Lung (tissue), 12 donors: Measurements from ENCODE around the gene DUSP28. TPM values are rescaled to one million over a fixed set of nuclear protein-coding genes. Genes with fewer than 3 reads are reported as not detected.

Source experiments
- ATAC-seq: fragments of 200-7000 bp; cut with Tn5 transposase; one replicate; pipeline ENCODE4 v1.9.1; 2020; ENCODE audit warnings: moderate number of reproducible peaks; ENCODE audit not compliant: insufficient read depth, low FRiP score
- DNase-seq, 3 donors: peaks; one replicate each; pipeline ENCODE4 v3.0.0-alpha.2; 2013 to 2017
- H3K27ac ChIP-seq, 2 donors: one replicate each; pipeline ENCODE4 v1.5.1; 2013; ENCODE audit warnings: mild to moderate bottlenecking in 2 of 2, moderate library complexity in 2 of 2, control low read depth in 1 of 2, inconsistent platforms in 1 of 2, low read depth in 1 of 2, low read length in 1 of 2
- H3K27me3 ChIP-seq, 3 donors: one replicate each; pipeline ENCODE4 v1.5.1; 2013; ENCODE audit warnings: low read length in 2 of 3; ENCODE audit not compliant: control insufficient read depth in 3 of 3, insufficient read depth in 3 of 3
- H3K36me3 ChIP-seq, 4 donors: one replicate each; pipeline ENCODE4 v1.5.1; 2013; ENCODE audit warnings: low read length in 4 of 4, mild to moderate bottlenecking in 1 of 4, moderate library complexity in 1 of 4; ENCODE audit not compliant: control insufficient read depth in 4 of 4, insufficient read depth in 4 of 4
- H3K4me1 ChIP-seq, 5 donors: one replicate each; pipeline ENCODE4 v1.5.1; 2013; ENCODE audit warnings: low read length in 5 of 5, mild to moderate bottlenecking in 2 of 5, moderate library complexity in 1 of 5; ENCODE audit not compliant: control insufficient read depth in 5 of 5, insufficient read depth in 5 of 5
- H3K4me3 ChIP-seq: one replicate; pipeline ENCODE4 v1.5.1; 2013; ENCODE audit warnings: mild to moderate bottlenecking, control low read depth, moderate library complexity
- H3K9ac ChIP-seq, 2 donors: one replicate each; pipeline ENCODE4 v1.5.1; 2013; ENCODE audit warnings: low read length in 2 of 2, control low read depth in 1 of 2; ENCODE audit not compliant: insufficient read depth in 1 of 2
- H3K9me3 ChIP-seq, 4 donors: one replicate each; pipeline ENCODE4 v1.5.1; 2013; ENCODE audit warnings: low read length in 3 of 4, mild to moderate bottlenecking in 1 of 4, moderate library complexity in 1 of 4; ENCODE audit not compliant: control insufficient read depth in 4 of 4, insufficient read depth in 3 of 4
- CTCF ChIP-seq: IDR thresholded peaks from 2 replicates; pipeline ENCODE4 v1.5.1; 2012; ENCODE audit warnings: mild to moderate bottlenecking; ENCODE audit errors: control extremely low read depth, extremely low read depth
- WGBS, 2 donors: extraction: QIAGEN DNeasy Blood & Tissue Kit; methylation state at CpG; one replicate each; pipeline ENCODE4 v1.1.7; 2013; 5-methylcytosine and 5-hydroxymethylcytosine counted together
- polyA plus RNA-seq, 2 donors: library from polyadenylated mRNA; stranded (reverse); fragments of 200-250 nt; gene quantifications; one replicate each; pipeline ENCODE4 v1.2.1, GENCODE V29; 2013
- total RNA-seq, 2 donors: library from RNA; depleted of rRNA in 1 of 2; stranded (reverse); fragments of >200 nt in 1 of 2; gene quantifications; one replicate each; pipeline ENCODE4 v1.2.1, GENCODE V29; 2014 to 2021
- donor health status: control.
- donor health status: control.
- donor health status: Bipolar disorder and iron deficiency.
- donor health status: healthy.
- donor health status: DM: yes; HTN: yes; CAD: no.

DUSP28 gene
- total and polyA plus RNA-seq, 4 donors, result 2.8 to 7.7 (median 5.2) TPM

GRCh38 chr2:240585681-240586197 lies 25.6 kb downstream of the DUSP28 start:
- DNase-seq, result no peak
- peaks cover 0 to 15% (median 5%) of the 10 kb centered on the region in 4 donors for H3K36me3 ChIP-seq
- H3K9ac ChIP-seq, result peak overlapping the region; percentile 59 to 89
- H3K27me3 ChIP-seq, result no peaks in the 10 kb centered on the region
- 5 to 7% methylated on average over 20 of the region's 20 CpGs for WGBS, 2 donors
- TF ChIP-seq CTCF, result no peak
- peaks cover 0 to 28% (median 15%) of the 10 kb centered on the region in 5 donors for H3K4me1 ChIP-seq
- ATAC-seq, result no peak
- no peaks in the 10 kb centered on the region for H3K9me3 ChIP-seq
- H3K27ac ChIP-seq, result peak overlapping the region; percentile 88 to 98
- peak overlapping the region; percentile 92 for H3K4me3 ChIP-seq

- Histone ChIP-seq H3K4me3 (peak within 1 kb of the TSS; percentile 92), H3K27ac (peak within 1 kb of the TSS; percentile 88 to 98), H3K9me3 (no peaks in the 10 kb centered on the region), H3K27me3 (no peaks in the 10 kb centered on the region), H3K36me3 (peaks cover 0 to 19% (median 6%) of the 10 kb centered on the region in 4 donors), H3K9ac (peak within 1 kb of the TSS; percentile 59 to 89), H3K4me1 (peaks cover 0 to 28% (median 15%) of the 10 kb centered on the region in 5 donors)
- 0 to 1% methylated on average over 62 to 88 of the region's 88 CpGs for WGBS, 2 donors
- peak; percentile 95 for ATAC-seq
- TF ChIP-seq CTCF, result no peak
- peak; percentile 96 to 97 (median 96) for DNase-seq
These were observed 26.2 kb downstream of the DUSP28 start, which contains the start of gene CAPN10 for GRCh38 chr2:240586198-240586918. Gene CAPN10, plus strand, starts transcription at chr2:240586734. Its CDS starts 178 bp downstream, at chr2:240586912.

GRCh38 chr2:240586919-240587800 lies 27.0 kb downstream of the DUSP28 start:
- peak; percentile 15 for ATAC-seq
- TF ChIP-seq CTCF, result no peak
- Histone ChIP-seq H3K27ac (peak overlapping the region; percentile 64 to 98), H3K9ac (peak overlapping the region; percentile 8 to 37), H3K27me3 (no peaks in the 10 kb centered on the region), H3K4me3 (peak overlapping the region; percentile 81), H3K36me3 (peaks cover 0 to 23% (median 6%) of the 10 kb centered on the region in 4 donors), H3K9me3 (no peaks in the 10 kb centered on the region), H3K4me1 (peaks cover 0 to 28% (median 15%) of the 10 kb centered on the region in 5 donors)
- 4 to 5% methylated on average over 44 to 62 of the region's 62 CpGs for WGBS, 2 donors
- no peak for DNase-seq
